ENCODE data around the gene RABGAP1L.
"Not testable (repeated sequence)": the region's sequence is repeated elsewhere in the genome, so short reads cannot be mapped to it uniquely, and the experiment has no call there.

Gene RABGAP1L

DNA sequence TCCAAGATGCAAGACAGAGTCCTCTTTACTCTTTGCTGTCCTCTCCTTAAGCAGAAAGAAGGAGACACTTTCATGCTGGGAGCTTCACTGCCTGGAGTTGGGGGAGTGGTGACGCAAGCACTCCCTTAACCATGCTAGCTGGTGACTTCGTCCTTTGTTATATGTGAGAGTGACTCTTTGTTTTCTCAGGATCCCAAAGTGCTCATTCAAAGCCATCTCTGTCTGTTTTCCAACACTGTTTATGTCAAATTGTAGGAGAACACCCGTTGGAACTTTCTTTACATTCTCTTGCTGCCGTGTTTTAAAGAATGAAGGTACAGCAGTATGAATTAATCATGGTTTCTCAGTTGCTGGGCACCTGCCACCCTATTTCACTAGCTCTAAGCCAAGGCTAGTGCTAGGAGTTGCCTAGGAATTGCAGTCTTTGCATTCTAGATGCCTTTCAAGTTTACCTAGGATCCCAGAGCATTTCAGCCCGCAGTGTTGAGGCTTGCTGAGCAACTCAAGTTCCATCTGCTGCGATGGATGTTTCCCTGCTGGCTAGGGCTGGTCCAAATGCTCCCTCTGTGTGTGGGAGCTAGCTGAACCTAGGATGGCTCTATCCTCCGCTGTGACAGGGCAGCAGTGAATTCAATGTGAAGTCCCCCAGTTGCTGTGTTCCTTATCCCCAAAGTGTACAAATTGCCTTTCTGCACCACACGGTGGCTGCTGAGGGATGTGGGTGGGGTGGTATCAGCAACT lies 205.8 kb downstream of the RABGAP1L start:
- H3K27me3 Mint-ChIP-seq, result no peaks in the 10 kb centered on the region
- no peaks in the 10 kb centered on the region for H3K4me1 Mint-ChIP-seq
- DNase-seq, result no peak
- no peak overlapping the region for H3K4me3 Mint-ChIP-seq
- H3K27ac Mint-ChIP-seq, result no peak overlapping the region
- no peak for ATAC-seq
- no peaks in the 10 kb centered on the region for H3K9me3 Mint-ChIP-seq

- H3K4me3 Mint-ChIP-seq, result no peak overlapping the region
- no peak overlapping the region for H3K27ac Mint-ChIP-seq
- no peak for DNase-seq
- no peak for ATAC-seq
- no peaks in the 10 kb centered on the region for H3K4me1 Mint-ChIP-seq
- no peaks in the 10 kb centered on the region for H3K9me3 Mint-ChIP-seq
- no peaks in the 10 kb centered on the region for H3K27me3 Mint-ChIP-seq
Measured at GRCh38 chr1:174366946-174367345, 207.6 kb downstream of the RABGAP1L start.

- no peak overlapping the region for H3K4me3 Mint-ChIP-seq
- H3K9me3 Mint-ChIP-seq, result no peaks in the 10 kb centered on the region
- no peak for ATAC-seq
- H3K27ac Mint-ChIP-seq, result no peak overlapping the region
- no peak for DNase-seq
- H3K4me1 Mint-ChIP-seq, result no peaks in the 10 kb centered on the region
- no peaks in the 10 kb centered on the region for H3K27me3 Mint-ChIP-seq
Measured at GRCh38 chr1:174367892-174368291, 208.6 kb downstream of the RABGAP1L start.

GRCh38 chr1:174376030-174376429 lies 216.7 kb downstream of the RABGAP1L start:
- Mint-ChIP-seq H3K9me3 (no peaks in the 10 kb centered on the region), H3K27ac (no peak overlapping the region), H3K4me3 (no peak overlapping the region), H3K27me3 (no peaks in the 10 kb centered on the region), H3K4me1 (no peaks in the 10 kb centered on the region)
- ATAC-seq (no peak), DNase-seq (no peak)

DNA sequence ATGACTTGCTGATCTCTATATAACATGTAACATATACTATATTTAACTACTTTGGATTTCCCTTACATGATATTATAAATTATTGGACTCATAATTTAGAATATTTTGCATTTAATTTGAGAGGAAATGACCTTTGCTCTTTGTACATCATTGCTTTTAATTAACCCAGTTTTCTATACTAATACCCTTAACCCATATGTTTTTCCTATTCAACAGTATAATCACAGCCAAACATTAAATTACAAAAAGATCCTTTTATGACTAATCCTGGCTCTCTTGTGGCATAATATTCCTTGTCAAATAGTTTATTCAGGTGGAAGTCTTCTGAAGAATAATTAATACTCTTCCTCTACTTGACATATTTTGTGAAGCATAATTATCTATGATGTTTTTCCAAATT lies 232.4 kb downstream of the RABGAP1L start:
- no peak overlapping the region for H3K27ac Mint-ChIP-seq
- no peaks in the 10 kb centered on the region for H3K4me1 Mint-ChIP-seq
- peaks cover 0 to 15% of the 10 kb centered on the region in 2 donors for H3K9me3 Mint-ChIP-seq
- H3K4me3 Mint-ChIP-seq, result no peak overlapping the region
- DNase-seq, result no peak
- no peak for ATAC-seq
- H3K27me3 Mint-ChIP-seq, result no peaks in the 10 kb centered on the region

- peaks cover 10% of the 10 kb centered on the region for H3K4me1 Mint-ChIP-seq
- no peaks in the 10 kb centered on the region for H3K27me3 Mint-ChIP-seq
- no peak overlapping the region for H3K4me3 Mint-ChIP-seq
- DNase-seq (no peak), ATAC-seq (no peak)
- H3K27ac Mint-ChIP-seq, result no peak overlapping the region
- H3K9me3 Mint-ChIP-seq, result peaks cover 0 to 15% of the 10 kb centered on the region in 2 donors
Measured at GRCh38 chr1:174393885-174394284, 234.6 kb downstream of the RABGAP1L start.

GRCh38 chr1:174397261-174397660 lies 237.9 kb downstream of the RABGAP1L start:
- ATAC-seq (peak; percentile 45), DNase-seq (no peak)
- no peaks in the 10 kb centered on the region for H3K27me3 Mint-ChIP-seq
- no peak overlapping the region for H3K27ac Mint-ChIP-seq
- H3K9me3 Mint-ChIP-seq, result peaks cover 5 to 15% of the 10 kb centered on the region in 2 donors
- no peak overlapping the region for H3K4me3 Mint-ChIP-seq
- H3K4me1 Mint-ChIP-seq, result peaks cover 10% of the 10 kb centered on the region

GRCh38 chr1:174398246-174398645 lies 238.9 kb downstream of the RABGAP1L start:
- peaks cover 10% of the 10 kb centered on the region for H3K4me1 Mint-ChIP-seq
- ATAC-seq (peak; percentile 71), DNase-seq (peak; percentile 5 to 12)
- H3K27me3 Mint-ChIP-seq, result no peaks in the 10 kb centered on the region
- no peak overlapping the region for H3K4me3 Mint-ChIP-seq
- H3K27ac Mint-ChIP-seq, result no peak overlapping the region
- peaks cover 5 to 6% of the 10 kb centered on the region in 2 donors for H3K9me3 Mint-ChIP-seq

DNA sequence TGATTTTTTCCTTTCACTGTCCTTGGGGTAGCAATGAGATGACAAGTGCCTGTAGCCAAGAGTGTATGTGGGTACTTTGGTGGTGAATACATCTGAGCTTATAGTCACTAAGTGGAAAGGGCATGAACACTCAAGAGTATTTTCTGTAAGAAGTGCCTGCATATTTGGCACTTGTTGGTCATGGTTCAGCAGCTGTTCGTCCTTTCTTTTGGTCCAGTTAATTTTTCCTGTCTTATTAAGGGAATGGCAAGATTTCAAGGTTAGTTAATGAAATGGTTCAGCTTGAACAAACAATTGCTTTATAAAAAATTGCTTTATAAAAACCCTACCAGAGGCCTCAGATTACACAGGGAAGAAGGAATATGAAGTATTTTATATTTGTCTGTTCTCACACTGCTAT lies 239.9 kb downstream of the RABGAP1L start:
- H3K4me1 Mint-ChIP-seq, result peaks cover 10% of the 10 kb centered on the region
- DNase-seq (no peak), ATAC-seq (no peak)
- no peak overlapping the region for H3K4me3 Mint-ChIP-seq
- no peaks in the 10 kb centered on the region for H3K27me3 Mint-ChIP-seq
- H3K27ac Mint-ChIP-seq, result no peak overlapping the region
- H3K9me3 Mint-ChIP-seq, result peaks cover 0 to 5% of the 10 kb centered on the region in 2 donors

- no peak overlapping the region for H3K27ac Mint-ChIP-seq
- H3K4me3 Mint-ChIP-seq, result no peak overlapping the region
Measured at GRCh38 chr1:174401075-174401474, 241.8 kb downstream of the RABGAP1L start.

GRCh38 chr1:174405219-174405618 lies 245.9 kb downstream of the RABGAP1L start:
- Mint-ChIP-seq H3K9me3 (peaks cover 10 to 15% of the 10 kb centered on the region in 2 donors), H3K4me3 (no peak overlapping the region), H3K4me1 (no peaks in the 10 kb centered on the region), H3K27ac (no peak overlapping the region), H3K27me3 (no peaks in the 10 kb centered on the region)
- ATAC-seq (no peak), DNase-seq (no peak)

More at GRCh38 chr1:174401075-174401474, 241.8 kb downstream of the RABGAP1L start:
- H3K9me3 Mint-ChIP-seq, result peaks cover 0 to 5% of the 10 kb centered on the region in 2 donors
- peaks cover 10% of the 10 kb centered on the region for H3K4me1 Mint-ChIP-seq
- H3K27me3 Mint-ChIP-seq, result no peaks in the 10 kb centered on the region
- ATAC-seq (no peak), DNase-seq (no peak)

DNA sequence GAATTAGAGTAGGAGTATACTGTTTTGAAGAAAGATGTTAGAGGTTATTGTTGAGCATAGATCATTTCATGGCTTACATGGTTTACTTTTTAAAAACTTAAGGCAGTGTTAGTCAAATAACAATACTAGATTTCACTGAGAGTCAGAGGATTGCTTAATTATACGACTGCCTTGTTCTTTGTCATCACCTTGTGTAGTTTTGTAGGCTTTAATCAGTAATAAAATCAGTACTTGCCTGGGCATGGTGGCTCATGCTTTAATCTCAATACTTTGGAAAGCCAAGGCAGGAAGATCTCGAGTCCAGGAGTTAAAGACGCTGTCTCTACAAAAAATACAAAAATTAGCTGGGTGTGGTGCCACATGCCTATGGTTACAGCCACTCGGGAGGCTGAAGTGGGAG lies 247.1 kb downstream of the RABGAP1L start:
- H3K4me3 Mint-ChIP-seq, result no peak overlapping the region
- ATAC-seq (no peak), DNase-seq (no peak)
- peaks cover 3% of the 10 kb centered on the region for H3K4me1 Mint-ChIP-seq
- H3K9me3 Mint-ChIP-seq, result peaks cover 12 to 19% of the 10 kb centered on the region in 2 donors
- no peak overlapping the region for H3K27ac Mint-ChIP-seq
- H3K27me3 Mint-ChIP-seq, result no peaks in the 10 kb centered on the region

DNA sequence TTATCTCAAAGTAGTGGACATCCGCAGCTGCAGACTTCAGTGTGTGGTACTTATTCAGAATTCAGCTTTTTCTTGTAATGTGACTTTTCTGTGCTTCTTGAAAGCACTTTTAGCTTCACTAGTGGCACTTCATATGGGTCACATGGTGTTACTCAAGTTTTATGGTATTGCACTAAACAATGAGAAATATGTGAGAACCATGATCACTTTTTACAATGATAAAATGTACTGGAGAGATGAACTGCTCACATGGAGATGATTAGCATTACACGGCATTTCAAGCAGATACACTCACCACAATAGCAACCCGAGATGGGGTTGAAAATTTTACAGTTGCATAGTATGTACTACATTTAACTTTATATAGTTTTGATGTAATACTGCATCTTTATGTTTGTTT lies 248.3 kb downstream of the RABGAP1L start:
- H3K4me1 Mint-ChIP-seq, result peaks cover 13% of the 10 kb centered on the region
- H3K27ac Mint-ChIP-seq, result no peak overlapping the region
- no peak for DNase-seq
- H3K4me3 Mint-ChIP-seq, result no peak overlapping the region
- ATAC-seq, result no peak
- H3K27me3 Mint-ChIP-seq, result no peaks in the 10 kb centered on the region
- H3K9me3 Mint-ChIP-seq, result peaks cover 20 to 30% of the 10 kb centered on the region in 2 donors

DNA sequence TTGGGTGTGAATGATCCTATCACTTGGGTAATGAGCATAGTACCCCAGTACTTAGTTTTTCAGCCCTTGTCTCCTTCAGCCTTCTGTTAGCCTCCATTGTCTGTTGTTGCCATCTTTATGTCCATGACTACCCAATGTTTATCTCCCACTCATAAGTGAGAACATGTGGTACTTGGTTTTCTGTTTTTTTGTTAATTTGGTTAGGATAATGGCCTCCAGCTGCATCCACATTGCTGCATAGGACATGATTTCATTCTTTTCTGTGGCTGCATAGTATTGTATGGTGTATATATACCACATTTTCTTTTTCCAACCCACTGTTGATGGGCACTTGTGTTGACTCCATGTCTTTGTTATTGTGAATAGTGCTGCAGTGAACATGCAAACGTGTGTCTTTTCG lies 248.8 kb downstream of the RABGAP1L start:
- Mint-ChIP-seq H3K4me3 (no peak overlapping the region), H3K9me3 (peaks cover 22 to 30% of the 10 kb centered on the region in 2 donors), H3K27ac (no peak overlapping the region), H3K4me1 (peaks cover 13% of the 10 kb centered on the region), H3K27me3 (no peaks in the 10 kb centered on the region)
- DNase-seq, result no peak
- ATAC-seq, result no peak

- H3K27me3 Mint-ChIP-seq, H3K27ac Mint-ChIP-seq, DNase-seq, ATAC-seq, H3K4me3 Mint-ChIP-seq: not testable (repeated sequence)
- Mint-ChIP-seq H3K9me3 (peaks cover 22 to 30% of the 10 kb centered on the region in 2 donors), H3K4me1 (peaks cover 24% of the 10 kb centered on the region)
Measured at GRCh38 chr1:174409801-174410200, 250.5 kb downstream of the RABGAP1L start.

GRCh38 chr1:174413632-174414031 lies 254.3 kb downstream of the RABGAP1L start:
- DNase-seq (no peak), ATAC-seq (no peak)
- Mint-ChIP-seq H3K4me1 (peaks cover 24% of the 10 kb centered on the region), H3K27ac (no peak overlapping the region), H3K4me3 (no peak overlapping the region), H3K9me3 (peaks cover 22 to 26% of the 10 kb centered on the region in 2 donors), H3K27me3 (no peaks in the 10 kb centered on the region)

DNA sequence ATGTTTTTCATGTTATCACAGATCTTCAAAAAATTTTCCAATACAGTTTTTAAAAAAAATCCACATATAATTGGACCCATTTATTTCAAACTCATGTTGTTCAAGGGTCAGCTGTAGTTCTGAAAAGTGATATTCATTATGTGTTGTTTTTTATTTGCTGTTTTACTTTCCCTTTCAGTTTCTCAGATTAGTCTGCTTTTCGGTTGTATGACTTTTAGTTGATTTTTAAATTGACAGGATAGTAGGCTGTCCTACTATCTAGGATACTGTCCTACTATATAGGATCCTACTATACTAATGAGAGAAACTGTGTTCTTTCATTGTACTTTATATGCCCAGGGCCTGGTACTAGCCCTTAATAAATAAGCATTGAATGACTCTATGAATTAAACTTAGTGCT lies 254.9 kb downstream of the RABGAP1L start:
- ATAC-seq, result no peak
- peak overlapping the region; percentile 42 to 60 for H3K4me3 Mint-ChIP-seq

More for the DNA sequence above, 254.9 kb downstream of the RABGAP1L start:
- H3K27ac Mint-ChIP-seq, result no peak overlapping the region
- H3K4me1 Mint-ChIP-seq, result peaks cover 24% of the 10 kb centered on the region
- DNase-seq, result no peak
- H3K9me3 Mint-ChIP-seq, result peaks cover 21 to 22% of the 10 kb centered on the region in 2 donors
- H3K27me3 Mint-ChIP-seq, result no peaks in the 10 kb centered on the region

All from stimulated activated naive CD8-positive, alpha-beta T cell treated with anti-CD3 and anti-CD28 coated beads, Interleukin-15, amount 100 ng/mL, for 72 hours (primary cell).